GM12892 (cell line): ENCODE results near the gene TRIO.

Experiments
- DNase-seq: peaks from one replicate; pipeline ENCODE4 v3.0.0; 2011; ENCODE audit not compliant: insufficient read length
- FAIRE-seq: peaks from 2 replicates; lab custom pipeline; 2011; peaks lifted over from hg19 to GRCh38; lab: Jason Lieb, UNC
- POLR2A ChIP-seq: IDR thresholded peaks from 2 replicates; pipeline ENCODE4 v1.6.1; 2011; ENCODE audit warnings: low read depth, low read length, control low read depth
- POLR2AphosphoS5 ChIP-seq: IDR thresholded peaks from 2 replicates; pipeline ENCODE4 v1.6.1; 2011; ENCODE audit warnings: low read depth, low read length, control low read depth
- TAF1 ChIP-seq: IDR thresholded peaks from 2 replicates; pipeline ENCODE4 v1.6.1; 2011; ENCODE audit warnings: low read depth, mild to moderate bottlenecking, control low read depth, low read length, borderline replicate concordance

The TRIO gene

GRCh38 chr5:14183187-14183939 is 40.2 kb downstream of the TRIO start:
- TF ChIP-seq POLR2AphosphoS5 (no peak), TAF1 (no peak), POLR2A (no peak)
- DNase-seq = no peak
- FAIRE-seq = no peak

GRCh38 chr5:14184082-14184481 is 40.9 kb downstream of the TRIO start:
- FAIRE-seq (no peak), DNase-seq (no peak)
- no peak for TF ChIP-seq TAF1
- TF ChIP-seq POLR2AphosphoS5 = no peak
- no peak for TF ChIP-seq POLR2A

DNA sequence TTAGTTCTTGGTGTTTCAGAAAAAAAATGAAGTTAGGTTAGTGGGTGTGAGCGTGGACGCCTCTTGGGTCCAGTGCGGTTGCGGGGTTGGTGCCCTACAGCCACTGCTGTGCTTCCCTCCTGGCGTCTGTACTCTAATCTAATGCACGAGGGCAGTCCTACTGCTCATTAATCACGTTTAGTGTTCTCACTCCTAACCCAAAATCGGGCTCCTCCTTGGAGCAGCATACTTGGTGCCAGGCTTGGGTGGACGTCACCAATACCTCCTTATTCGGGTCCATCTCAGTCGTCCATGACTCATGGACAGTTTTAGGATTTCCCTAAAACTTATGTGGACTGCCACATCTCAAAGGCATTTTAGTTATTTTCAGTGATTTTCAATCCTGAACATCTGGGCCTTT is 41.6 kb downstream of the TRIO start:
- FAIRE-seq (no peak), DNase-seq (no peak)
- TF ChIP-seq TAF1 = no peak
- no peak for TF ChIP-seq POLR2A
- TF ChIP-seq POLR2AphosphoS5 = no peak

DNA sequence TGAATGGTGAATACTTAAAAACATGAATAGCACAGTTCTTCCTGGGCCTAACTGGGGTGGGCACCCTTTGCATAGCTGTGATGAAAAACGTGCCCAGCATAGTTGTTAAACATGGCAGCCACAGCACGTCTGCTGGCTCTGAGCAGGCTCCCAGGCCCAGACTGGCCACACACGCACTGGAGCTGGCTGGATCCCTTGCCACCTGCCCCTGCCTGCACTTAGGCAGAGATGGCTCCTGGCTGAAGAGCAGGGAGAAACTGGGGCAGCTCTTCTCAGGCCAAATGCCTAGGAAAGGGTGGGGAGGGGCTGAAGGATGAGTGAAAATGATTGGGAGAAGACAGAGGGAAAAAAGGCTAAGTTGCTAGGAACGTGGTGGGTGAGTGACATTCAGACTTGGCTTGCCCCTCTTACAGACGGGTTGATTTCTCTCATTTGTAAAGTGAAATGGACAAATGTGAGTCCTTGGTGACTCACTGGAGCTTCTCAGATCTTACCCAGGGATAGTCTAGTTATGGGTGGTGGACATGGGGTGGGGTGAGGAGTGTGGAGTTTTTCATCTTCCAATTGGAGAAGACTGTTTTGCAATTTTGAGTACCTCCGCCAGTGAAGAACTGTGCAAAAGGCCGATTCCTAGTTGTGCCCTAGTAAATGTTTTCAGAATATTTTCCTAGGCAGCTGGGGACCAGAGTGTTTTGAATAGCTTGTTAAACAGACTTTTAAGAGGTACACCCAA is 42.4 kb downstream of the TRIO start:
- TF ChIP-seq POLR2A (no peak), TAF1 (no peak), POLR2AphosphoS5 (no peak)
- FAIRE-seq (no peak), DNase-seq (no peak)

DNA sequence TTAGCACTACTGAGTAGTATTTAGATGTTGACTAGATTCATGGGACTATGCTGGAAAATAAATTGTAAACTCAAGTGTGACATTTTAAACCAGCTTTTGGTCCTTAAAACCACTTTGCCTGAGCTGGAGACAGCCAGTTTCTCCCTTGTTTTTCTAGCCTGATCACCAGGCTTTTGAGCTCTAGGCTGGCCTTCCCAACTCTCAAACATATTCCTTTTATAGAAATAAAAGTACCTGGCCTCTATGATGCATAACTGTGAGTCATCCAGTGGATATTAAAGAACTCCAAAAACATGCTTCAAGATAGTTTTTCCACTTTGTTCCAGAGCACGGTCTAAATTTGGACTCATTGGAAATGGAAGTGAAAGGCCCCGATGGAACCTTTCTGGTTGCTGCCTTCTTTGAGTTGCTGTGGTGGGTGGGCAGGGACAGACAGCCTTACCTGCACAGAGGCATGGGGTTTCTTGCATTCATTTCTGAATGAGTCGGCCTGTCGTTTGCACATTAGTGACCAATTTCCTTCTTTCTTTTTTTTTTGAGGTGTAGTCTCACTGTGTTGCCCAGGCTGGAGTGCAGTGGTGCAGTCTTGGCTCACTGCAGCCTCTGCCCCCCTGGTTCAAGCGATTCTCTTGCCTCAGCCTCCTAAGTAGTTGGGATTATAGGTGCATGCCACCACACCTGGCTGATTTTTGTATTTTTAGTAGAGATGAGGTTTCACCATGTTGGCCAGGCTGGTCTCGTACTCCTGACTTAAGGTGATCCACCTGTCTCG is 43.1 kb downstream of the TRIO start:
- FAIRE-seq = no peak
- DNase-seq = no peak
- TF ChIP-seq POLR2A (no peak), POLR2AphosphoS5 (no peak), TAF1 (no peak)

DNA sequence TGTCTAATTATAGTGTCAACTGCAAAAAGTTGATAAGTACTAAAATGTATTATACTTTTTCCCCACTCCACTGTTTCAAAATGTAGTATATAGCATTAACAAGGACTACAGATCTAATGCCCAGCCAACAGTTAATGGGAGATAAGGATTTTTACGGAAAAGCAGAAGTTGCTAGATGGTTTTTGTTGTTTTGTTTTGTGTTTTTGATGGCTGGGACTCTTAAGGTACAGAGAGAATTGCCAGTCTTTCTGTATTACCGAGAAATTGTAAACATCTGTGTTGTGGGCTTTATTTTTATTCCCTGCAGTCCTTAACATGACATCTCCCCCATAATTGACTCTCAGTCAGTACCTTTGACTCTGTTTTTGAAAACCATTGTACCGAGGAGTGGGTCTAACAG is 44.0 kb downstream of the TRIO start:
- no peak for TF ChIP-seq POLR2AphosphoS5
- TF ChIP-seq POLR2A = no peak
- TF ChIP-seq TAF1 = no peak
- no peak for FAIRE-seq
- no peak for DNase-seq

DNA sequence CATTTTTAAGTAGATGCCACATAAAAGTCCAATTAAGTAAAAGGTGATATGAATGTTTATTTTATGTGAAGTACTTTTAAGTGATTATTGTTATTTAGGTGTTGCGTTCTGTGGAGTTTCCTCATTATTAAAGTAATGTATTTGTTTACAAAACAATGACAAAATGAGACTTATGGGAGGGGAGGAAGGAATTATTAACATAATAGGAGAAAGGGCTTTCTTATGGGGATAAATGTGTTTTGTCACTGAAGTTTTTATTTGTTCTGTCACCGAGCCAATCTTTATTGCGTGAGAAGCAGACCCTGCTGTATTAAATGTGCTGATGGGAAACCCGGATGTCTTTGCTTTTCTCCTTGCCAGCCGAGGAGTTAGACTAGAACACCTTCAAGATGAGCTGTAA is 44.5 kb downstream of the TRIO start:
- FAIRE-seq (no peak), DNase-seq (no peak)
- no peak for TF ChIP-seq POLR2AphosphoS5
- no peak for TF ChIP-seq TAF1
- no peak for TF ChIP-seq POLR2A

- no peak for TF ChIP-seq POLR2AphosphoS5
- DNase-seq (no peak), FAIRE-seq (no peak)
Measured at GRCh38 chr5:14188778-14189177, 45.6 kb downstream of the TRIO start.

- FAIRE-seq (no peak), DNase-seq (no peak)
- TF ChIP-seq POLR2A (no peak), POLR2AphosphoS5 (no peak), TAF1 (no peak)
Measured at GRCh38 chr5:14189680-14190079, 46.5 kb downstream of the TRIO start.

DNA sequence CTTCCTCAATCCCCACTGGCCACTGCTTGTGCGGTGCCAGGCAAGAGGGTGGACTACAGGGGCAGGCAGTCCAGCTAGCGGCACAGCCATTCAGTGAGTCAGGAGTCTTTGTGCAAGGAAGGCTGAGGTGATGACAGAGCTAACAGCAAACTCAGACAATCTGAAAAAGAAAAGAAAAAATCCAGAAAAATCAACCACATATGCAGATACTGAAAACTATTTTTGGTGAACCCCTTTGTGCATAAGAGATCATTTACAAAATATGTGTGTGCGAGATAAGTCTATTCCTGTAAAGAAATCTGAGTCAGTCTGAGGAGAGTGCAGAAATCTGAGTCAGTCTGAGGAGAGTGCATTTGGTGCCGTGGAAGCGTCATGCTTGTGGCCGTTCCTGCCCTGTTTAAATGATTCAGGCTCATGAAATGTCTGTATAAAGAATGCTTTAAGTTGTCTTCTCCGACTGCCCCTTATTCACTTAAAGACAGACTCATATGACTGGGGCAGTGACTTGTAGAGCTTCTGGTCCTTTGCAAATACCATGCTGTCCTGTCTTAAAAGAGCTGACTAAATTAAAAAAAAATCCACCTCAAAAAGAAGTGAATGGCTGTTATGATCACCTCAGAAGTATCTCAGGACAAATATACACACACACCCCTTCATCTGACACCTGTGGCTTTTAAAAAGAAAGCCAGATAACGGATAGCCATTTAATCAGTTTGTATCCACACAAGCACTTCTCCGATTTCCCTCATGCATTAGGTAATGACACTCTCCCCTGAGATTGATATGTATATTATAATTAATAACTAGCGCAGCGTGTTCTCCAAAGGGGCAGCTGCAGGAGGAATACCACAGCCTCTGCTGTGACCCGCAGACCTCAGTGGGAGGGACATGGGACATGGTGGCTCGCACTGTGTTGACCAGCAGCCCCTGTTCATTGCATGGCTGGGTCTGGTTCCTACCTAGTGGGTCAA is 47.3 kb downstream of the TRIO start:
- TF ChIP-seq POLR2AphosphoS5 (no peak), POLR2A (no peak), TAF1 (no peak)
- DNase-seq (no peak), FAIRE-seq (peak; percentile 33)
